Islet precursor cell (in vitro differentiated cells): ENCODE measurements around the gene B2M.
"Not testable (repeated sequence)": the region's sequence is repeated elsewhere in the genome, so short reads cannot be mapped to it uniquely, and the experiment has no call there.

Experiments
- DNase-seq: peaks from one replicate; pipeline ENCODE4 v3.0.0-alpha.2; 2018

Gene B2M

GRCh38 chr15:44711096-44711742 lies at the start of gene B2M, which contains the start of gene PATL2:
B2M (plus strand) TSS chr15:44711517; CDS start chr15:44711547, 30 bp downstream.
PATL2 (minus strand) TSS chr15:44711323; CDS start chr15:44676490, 34,833 bp downstream.
- DNase-seq, result peak; percentile 98

DNA sequence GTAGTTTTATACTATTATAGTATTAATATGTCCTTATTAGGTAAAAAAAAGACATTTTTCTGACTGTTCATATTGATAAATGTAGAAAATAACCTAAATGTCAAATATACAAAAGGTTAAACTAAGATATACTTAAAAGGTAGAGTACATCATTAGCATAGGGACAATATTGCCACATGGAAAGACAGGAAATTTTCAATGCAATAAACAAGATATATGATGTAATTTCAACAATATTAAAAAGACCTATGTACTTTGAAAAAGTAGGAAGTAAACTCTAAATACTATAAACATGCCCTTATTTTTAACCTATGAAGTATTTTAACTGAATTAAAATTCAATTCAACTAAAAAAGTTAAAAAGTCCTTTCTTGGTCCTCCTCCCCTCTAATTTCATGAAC lies 49.7 kb upstream of the B2M start:
- DNase-seq, result no peak

DNA sequence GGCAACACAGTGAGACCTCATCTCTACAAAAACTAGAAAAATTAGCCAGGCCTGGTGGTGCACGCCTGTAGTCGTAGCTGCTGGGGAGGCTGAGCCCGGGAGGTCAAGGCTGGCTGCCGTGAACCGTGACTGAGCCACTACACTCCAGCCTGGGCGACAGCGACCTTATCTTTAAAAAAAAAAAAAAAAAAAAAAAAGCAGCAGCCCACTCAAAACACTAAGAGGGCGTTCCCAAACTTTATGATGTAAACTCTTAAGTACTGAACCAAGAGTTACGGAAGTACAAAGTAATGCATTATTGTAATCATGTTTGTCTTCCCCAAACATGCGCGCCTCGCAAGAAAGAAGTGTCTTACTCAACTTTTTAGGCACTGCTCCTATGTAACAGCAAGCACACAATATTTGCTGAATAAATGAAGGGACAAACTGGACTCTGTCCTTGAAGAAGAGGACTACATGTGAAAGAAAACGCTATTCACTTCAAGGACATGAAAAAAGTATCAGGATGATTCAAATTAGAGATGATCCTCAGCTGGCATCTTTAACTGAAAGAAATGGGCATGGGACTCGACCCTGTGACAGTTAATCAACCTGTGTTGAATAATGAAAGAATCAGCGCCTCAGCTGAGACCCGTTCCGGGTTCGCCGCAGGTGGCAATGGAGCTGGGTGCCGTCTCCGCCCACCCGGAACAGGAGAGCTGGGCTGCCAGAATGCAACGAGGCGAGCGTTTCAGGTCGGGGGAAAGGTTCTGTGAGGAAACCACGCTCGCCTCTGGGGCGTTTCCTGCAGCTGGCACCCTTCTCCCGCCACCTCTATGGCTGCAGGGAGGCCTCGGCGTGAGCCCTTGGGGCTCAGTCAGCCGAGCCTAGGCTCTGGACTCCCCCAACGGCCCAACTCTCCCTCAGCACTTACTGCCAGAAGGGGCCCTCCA lies 48.6 kb upstream of the B2M start:
- DNase-seq, result peak; percentile 78

- DNase-seq, result peak; percentile 99
Observed at GRCh38 chr15:44663410-44664308, 47.7 kb upstream of the B2M start, which contains the start of gene SPG11. SPG11 (minus strand) TSS chr15:44663662; CDS start chr15:44663647, 15 bp downstream.

GRCh38 chr15:44666210-44667038 lies 44.9 kb upstream of the B2M start:
- no peak for DNase-seq

DNA sequence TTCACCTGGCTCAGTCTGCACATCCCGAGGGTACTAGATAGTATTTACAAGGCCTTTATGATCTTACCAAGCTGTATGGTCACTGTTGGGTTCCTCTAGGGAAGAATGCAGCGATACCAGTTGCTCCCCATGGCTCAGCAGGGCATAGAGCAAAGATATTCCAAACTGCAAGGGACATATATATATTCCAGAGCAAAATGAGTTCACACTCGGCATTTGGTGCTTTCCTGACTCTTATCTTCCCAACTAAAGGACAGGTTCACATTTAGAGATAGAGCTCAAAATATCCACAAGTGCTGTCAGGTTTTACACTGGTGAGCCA lies 44.3 kb upstream of the B2M start:
- DNase-seq, result no peak

DNA sequence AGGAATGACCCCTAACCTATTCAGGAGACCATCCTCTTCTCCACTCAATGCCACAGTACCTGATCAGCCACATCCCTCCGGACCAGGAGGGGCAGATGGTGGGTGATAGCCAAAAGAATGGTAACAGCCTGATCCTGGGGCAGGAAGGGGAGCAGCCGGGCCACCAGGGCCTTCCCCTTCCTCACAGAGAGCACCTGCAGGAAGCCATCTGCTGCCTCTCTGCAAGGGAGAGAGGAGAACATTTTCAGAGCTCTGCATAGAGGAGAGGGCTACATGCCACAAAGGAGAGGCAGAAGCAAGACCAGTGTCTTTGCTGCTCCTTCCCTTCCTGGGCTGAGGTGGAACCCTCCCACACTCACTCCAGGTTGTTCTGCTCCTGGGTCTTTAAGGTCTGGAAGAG lies 42.4 kb upstream of the B2M start:
- DNase-seq, result no peak

DNA sequence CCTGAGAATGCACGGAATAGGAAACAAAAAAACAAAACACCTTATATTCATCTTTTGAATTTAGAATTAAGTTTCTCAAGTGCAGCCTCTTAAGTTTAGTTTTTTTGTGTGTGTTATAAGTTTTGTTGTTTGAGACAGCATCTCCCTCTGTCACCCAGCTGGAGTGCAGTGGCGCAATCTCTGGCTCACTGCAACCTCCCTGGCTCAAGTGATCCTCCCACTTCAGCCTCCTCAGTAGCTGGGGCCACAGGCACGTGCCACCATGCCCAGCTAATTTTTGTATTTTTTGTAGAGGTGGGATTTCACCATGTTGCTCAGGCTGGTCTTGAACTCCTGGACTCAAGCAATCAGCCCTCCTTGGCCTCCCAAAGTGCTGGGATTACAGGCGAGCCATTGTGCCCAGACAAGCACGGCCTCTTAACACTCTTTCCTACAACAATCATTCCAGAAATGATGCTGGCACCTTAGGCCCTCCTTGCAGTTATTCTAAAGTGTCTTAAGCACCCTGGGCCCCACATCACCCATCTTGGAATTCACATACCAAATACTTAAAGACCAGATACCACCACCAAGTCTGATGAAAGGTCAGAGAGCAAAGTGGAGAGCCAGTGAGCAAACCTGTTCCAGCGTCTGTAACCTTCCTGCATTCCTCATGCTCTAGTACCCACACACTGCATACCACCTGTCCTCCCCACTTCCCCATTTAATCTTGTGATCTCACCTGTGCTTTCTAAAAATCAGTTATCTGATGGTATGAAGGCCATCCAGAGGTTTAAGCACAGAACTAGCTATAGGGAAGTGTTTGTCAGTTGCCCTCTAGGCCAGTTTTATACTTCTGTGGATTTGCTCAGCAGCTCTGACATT lies 41.0 kb upstream of the B2M start:
- peak; percentile 80 for DNase-seq

DNA sequence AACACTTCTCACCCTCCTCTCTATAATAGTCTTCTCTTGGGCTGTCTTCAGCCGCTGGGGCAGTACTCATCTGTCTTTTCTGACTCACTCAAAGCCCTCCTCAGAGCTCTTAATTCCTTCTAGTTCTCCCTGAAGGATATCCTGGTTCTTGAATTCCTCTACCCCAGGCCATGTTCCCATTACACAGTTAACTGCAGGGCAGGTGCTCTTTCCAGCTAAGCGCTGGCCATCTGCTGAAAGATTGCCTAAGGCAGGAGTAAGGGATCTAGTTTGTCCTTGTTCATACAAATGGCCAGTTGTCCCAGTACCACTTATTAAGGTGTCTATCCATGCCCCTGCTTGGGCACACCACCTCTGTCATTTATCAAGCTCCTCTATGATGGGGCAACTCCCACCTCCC lies 37.7 kb upstream of the B2M start:
- DNase-seq, result peak; percentile 59

DNA sequence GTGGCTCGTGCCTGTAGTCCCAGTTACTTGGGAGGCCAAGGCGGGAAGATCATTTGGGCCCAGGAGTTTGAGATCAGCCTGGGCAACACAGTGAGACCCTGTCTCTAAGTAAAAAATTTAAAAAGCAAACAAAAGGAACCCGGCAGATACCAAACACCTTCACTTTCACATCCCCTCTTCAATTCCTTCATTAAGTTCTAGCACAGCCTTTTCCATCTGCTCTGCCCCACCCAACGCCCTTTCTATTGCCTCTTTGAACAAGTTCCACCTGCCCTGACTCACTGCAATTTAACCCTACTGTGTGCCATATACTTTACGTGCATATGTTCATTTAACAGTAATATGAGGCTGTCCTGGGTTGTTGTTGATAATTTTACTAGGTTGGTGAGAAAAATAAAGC lies 35.4 kb upstream of the B2M start:
- no peak for DNase-seq

DNA sequence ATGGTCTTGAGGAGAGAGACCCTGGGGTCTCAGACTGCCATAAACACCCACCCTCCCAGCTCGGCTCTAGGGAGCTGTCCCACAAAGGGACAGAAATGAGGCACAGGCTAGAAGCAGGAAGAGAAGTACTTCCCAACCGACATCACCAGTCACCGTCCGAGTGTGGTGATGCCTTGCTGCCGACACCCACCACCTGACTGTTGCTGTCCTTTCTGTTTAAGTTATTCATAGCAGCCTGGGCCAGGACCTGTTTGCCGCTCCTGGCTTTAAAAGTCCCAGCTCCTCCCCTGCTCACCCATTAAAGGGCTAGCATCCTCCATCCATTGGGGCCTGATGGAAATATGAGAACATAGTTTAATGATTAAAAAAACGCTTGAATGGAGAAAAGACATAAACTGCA lies 34.6 kb upstream of the B2M start:
- DNase-seq, result no peak

- no peak for DNase-seq
Observed at GRCh38 chr15:44682211-44682610, 29.1 kb upstream of the B2M start.

GRCh38 chr15:44682809-44683682 lies 28.3 kb upstream of the B2M start:
- peak; percentile 70 for DNase-seq

GRCh38 chr15:44689318-44689717 lies 22.0 kb upstream of the B2M start:
- DNase-seq, result not testable (repeated sequence)

DNA sequence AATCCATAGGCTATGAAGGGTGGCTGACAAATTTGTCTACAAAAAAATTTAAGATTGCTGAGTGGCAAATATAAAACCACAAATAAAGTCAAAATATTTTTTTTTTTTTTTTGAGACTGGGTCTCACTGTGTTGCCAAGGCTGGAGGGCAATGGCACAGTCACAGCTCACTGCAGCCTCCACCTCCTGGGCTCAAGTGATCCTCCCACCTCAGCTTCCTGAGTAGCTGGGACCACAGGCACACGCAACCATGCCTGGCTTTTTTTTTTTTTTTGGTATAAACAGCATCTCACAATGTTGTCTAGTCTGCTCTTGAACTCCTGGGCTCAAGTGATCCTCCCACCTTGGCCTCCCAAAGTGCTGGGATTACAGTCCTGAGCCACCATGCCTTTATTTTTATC lies 21.1 kb upstream of the B2M start:
- DNase-seq, result not testable (repeated sequence)

- DNase-seq, result no peak
Observed at GRCh38 chr15:44692659-44693058, 18.7 kb upstream of the B2M start.

- DNase-seq, result no peak
Observed at GRCh38 chr15:44694416-44694815, 16.9 kb upstream of the B2M start.

- no peak for DNase-seq
Observed at GRCh38 chr15:44695294-44695693, 16.0 kb upstream of the B2M start.

DNA sequence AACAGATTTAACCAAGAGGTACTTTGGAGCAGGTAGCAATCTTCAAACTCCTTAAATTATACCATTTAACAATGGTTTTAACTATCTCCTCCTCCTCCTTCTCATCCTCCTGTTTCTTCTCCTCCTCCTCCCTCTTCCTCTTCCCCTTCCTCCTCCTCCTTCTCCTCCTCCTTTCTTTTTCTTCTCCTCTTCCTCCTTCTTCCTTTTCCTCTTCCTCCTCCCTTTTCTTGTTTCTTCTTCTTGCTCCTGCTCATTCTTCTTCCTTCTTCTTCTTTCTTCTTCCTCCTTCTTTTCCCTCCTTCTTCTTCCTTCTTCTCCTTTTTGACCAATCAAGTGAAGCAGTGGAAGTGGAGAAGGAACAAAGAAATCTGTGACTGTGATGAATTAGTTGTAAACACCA lies 14.3 kb upstream of the B2M start:
- DNase-seq, result no peak

GRCh38 chr15:44698641-44699040 lies 12.7 kb upstream of the B2M start:
- DNase-seq, result no peak
